ENCODE data around the gene SCO2. TPM values are rescaled to one million over a fixed set of nuclear protein-coding genes. Genes with fewer than 3 reads are reported as not detected.

The SCO2 gene
- polyA plus RNA-seq, 1 donor from 2014 or later, result 9.6 TPM

DNA sequence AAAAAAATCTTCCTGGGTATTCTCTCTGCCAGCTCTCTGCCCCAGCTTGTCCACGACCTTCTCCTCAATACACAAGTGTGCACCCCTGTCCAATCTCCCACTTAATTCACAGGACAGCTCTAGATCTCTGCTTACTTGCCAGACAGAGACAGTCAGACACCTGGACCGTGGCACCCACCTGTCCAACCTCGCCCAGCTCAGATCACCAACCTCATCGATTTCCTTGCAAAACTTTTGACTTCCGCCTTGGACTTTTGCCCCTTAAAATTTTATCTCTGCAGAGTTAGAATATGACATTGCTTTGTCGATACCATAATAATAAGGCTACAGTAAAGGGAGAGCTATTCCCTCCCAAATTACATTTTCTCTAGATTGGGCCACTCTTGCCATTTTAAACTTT lies 28.3 kb downstream of the SCO2 start:
- H3K9me2 ChIP-seq (ENCODE audit: insufficient read depth, low read length), result no peaks in the 10 kb centered on the region
- H3K4me3 ChIP-seq (ENCODE audit: low read length), result no peak overlapping the region
- H3K9me3 ChIP-seq (ENCODE audit: low read length), result no peaks in the 10 kb centered on the region
- H3K9ac ChIP-seq (ENCODE audit: low read length), result no peak overlapping the region
- H4K20me1 ChIP-seq (ENCODE audit: insufficient read depth), result no peaks in the 10 kb centered on the region
- H2AFZ ChIP-seq (ENCODE audit: low read depth, low read length), result no peak overlapping the region
- H3K36me3 ChIP-seq (ENCODE audit: insufficient read depth, low read length), result no peaks in the 10 kb centered on the region
- no peaks in the 10 kb centered on the region for H3K27me3 ChIP-seq (ENCODE audit: insufficient read depth, low read depth, low read length)
- no peak overlapping the region for H3K27ac ChIP-seq (ENCODE audit: low read length)
- TF ChIP-seq TAF1 (IDR thresholded peaks at IDR 0.05; ENCODE audit: low read depth) (no peak), POLR2AphosphoS5 (IDR thresholded peaks at IDR 0.05) (no peak), RAD21 (conservative IDR thresholded peaks at IDR 0.05) (no peak), EP300 (conservative IDR thresholded peaks at IDR 0.05; ENCODE audit: poor library complexity, severe bottlenecking) (no peak), SMC3 (conservative IDR thresholded peaks at IDR 0.05; ENCODE audit: poor library complexity) (no peak), EZH2 (IDR thresholded peaks at IDR 0.05; ENCODE audit: borderline replicate concordance, insufficient read depth, low read length, poor library complexity, severe bottlenecking) (no peak), MXI1 (conservative IDR thresholded peaks at IDR 0.05; ENCODE audit: poor library complexity, severe bottlenecking) (no peak)
- TF ChIP-seq, protein P1, sequence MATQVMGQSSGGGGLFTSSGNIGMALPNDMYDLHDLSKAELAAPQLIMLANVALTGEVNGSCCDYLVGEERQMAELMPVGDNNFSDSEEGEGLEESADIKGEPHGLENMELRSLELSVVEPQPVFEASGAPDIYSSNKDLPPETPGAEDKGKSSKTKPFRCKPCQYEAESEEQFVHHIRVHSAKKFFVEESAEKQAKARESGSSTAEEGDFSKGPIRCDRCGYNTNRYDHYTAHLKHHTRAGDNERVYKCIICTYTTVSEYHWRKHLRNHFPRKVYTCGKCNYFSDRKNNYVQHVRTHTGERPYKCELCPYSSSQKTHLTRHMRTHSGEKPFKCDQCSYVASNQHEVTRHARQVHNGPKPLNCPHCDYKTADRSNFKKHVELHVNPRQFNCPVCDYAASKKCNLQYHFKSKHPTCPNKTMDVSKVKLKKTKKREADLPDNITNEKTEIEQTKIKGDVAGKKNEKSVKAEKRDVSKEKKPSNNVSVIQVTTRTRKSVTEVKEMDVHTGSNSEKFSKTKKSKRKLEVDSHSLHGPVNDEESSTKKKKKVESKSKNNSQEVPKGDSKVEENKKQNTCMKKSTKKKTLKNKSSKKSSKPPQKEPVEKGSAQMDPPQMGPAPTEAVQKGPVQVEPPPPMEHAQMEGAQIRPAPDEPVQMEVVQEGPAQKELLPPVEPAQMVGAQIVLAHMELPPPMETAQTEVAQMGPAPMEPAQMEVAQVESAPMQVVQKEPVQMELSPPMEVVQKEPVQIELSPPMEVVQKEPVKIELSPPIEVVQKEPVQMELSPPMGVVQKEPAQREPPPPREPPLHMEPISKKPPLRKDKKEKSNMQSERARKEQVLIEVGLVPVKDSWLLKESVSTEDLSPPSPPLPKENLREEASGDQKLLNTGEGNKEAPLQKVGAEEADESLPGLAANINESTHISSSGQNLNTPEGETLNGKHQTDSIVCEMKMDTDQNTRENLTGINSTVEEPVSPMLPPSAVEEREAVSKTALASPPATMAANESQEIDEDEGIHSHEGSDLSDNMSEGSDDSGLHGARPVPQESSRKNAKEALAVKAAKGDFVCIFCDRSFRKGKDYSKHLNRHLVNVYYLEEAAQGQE (IDR thresholded peaks at IDR 0.05; ENCODE audit: borderline replicate concordance), result no peak
- TF ChIP-seq, protein P2, sequence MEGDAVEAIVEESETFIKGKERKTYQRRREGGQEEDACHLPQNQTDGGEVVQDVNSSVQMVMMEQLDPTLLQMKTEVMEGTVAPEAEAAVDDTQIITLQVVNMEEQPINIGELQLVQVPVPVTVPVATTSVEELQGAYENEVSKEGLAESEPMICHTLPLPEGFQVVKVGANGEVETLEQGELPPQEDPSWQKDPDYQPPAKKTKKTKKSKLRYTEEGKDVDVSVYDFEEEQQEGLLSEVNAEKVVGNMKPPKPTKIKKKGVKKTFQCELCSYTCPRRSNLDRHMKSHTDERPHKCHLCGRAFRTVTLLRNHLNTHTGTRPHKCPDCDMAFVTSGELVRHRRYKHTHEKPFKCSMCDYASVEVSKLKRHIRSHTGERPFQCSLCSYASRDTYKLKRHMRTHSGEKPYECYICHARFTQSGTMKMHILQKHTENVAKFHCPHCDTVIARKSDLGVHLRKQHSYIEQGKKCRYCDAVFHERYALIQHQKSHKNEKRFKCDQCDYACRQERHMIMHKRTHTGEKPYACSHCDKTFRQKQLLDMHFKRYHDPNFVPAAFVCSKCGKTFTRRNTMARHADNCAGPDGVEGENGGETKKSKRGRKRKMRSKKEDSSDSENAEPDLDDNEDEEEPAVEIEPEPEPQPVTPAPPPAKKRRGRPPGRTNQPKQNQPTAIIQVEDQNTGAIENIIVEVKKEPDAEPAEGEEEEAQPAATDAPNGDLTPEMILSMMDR (IDR thresholded peaks at IDR 0.05; ENCODE audit: poor library complexity, severe bottlenecking), result no peak
- H3F3A ChIP-seq (ENCODE audit: insufficient read depth, low read length, poor library complexity, severe bottlenecking), result no peaks in the 10 kb centered on the region
- H3K79me2 ChIP-seq (replicated peaks; ENCODE audit: insufficient read depth, low read length), result no peaks in the 10 kb centered on the region
- no peak overlapping the region for H3K4me2 ChIP-seq (ENCODE audit: low read length)

DNA sequence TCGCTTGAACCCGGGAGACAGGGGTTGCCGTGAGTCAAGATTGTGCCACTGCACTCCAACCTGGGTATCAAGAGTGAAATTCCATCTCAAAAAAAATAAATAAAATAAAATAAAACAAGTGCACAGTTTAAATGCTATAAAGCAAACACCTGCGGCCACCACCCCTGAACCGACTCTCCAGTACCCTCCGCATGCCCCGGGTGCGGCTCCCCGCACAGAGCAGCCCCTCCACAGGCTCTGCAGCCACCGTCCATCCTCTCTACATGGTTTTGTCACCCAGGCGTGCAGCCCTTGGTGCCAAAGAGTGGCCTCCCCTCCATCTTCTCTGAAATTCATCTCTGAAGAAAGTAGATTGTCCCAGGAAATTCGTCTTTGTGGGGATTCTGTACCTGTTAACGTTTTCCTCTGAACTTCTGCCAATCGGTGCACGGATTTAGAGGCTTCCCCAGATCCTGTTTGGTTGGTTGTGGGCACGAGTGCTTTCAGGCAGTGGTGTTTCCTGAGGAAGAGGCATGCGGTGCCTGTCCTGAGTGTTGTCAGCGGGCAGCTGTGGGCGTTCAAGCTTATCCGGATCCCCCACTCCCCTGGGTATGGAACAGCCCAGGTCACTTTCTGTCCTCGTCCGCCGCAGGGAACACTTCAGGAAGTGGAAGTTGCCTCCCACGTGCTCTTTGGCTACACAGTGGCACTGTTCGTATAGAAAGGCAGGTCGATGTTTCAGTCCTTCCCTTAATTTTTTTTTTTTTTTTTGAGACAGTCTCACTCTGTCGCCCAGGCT lies 34.7 kb downstream of the SCO2 start:
- Histone ChIP-seq H4K20me1 (ENCODE audit: insufficient read depth) (no peaks in the 10 kb centered on the region), H3K9me3 (ENCODE audit: low read length) (no peaks in the 10 kb centered on the region), H3K79me2 (replicated peaks; ENCODE audit: insufficient read depth, low read length) (no peaks in the 10 kb centered on the region), H3K4me3 (ENCODE audit: low read length) (no peak overlapping the region), H3F3A (ENCODE audit: insufficient read depth, low read length, poor library complexity, severe bottlenecking) (no peaks in the 10 kb centered on the region), H3K27ac (ENCODE audit: low read length) (no peak overlapping the region), H3K9ac (ENCODE audit: low read length) (no peak overlapping the region), H2AFZ (ENCODE audit: low read depth, low read length) (no peak overlapping the region), H3K27me3 (ENCODE audit: insufficient read depth, low read depth, low read length) (no peaks in the 10 kb centered on the region), H3K9me2 (ENCODE audit: insufficient read depth, low read length) (no peaks in the 10 kb centered on the region), H3K4me2 (ENCODE audit: low read length) (no peak overlapping the region), H3K36me3 (ENCODE audit: insufficient read depth, low read length) (no peaks in the 10 kb centered on the region)
- TF ChIP-seq RAD21 (conservative IDR thresholded peaks at IDR 0.05) (no peak), SMC3 (conservative IDR thresholded peaks at IDR 0.05; ENCODE audit: poor library complexity) (no peak), POLR2AphosphoS5 (IDR thresholded peaks at IDR 0.05) (no peak), EP300 (conservative IDR thresholded peaks at IDR 0.05; ENCODE audit: poor library complexity, severe bottlenecking) (no peak), EZH2 (IDR thresholded peaks at IDR 0.05; ENCODE audit: borderline replicate concordance, insufficient read depth, low read length, poor library complexity, severe bottlenecking) (no peak), MXI1 (conservative IDR thresholded peaks at IDR 0.05; ENCODE audit: poor library complexity, severe bottlenecking) (no peak)
- TF ChIP-seq, protein P1 (IDR thresholded peaks at IDR 0.05; ENCODE audit: borderline replicate concordance), result no peak
- TF ChIP-seq, protein P2 (IDR thresholded peaks at IDR 0.05; ENCODE audit: poor library complexity, severe bottlenecking), result no peak

Data from neural cell (in vitro differentiated cells).